Effector CD4-positive, alpha-beta T cell (primary cell): Measurements from ENCODE around the gene DMD.

Source experiments
- DNase-seq: peaks from one replicate; pipeline ENCODE4 v3.0.0-alpha.2; 2020

Gene DMD

GRCh38 chrX:31316340-31316991, 1894.9 kb downstream of the DMD start:
- no peak for DNase-seq

GRCh38 chrX:31314921-31315320, 1896.4 kb downstream of the DMD start:
- no peak for DNase-seq

- no peak for DNase-seq
Measured at GRCh38 chrX:31307952-31308351, 1903.4 kb downstream of the DMD start.

DNA sequence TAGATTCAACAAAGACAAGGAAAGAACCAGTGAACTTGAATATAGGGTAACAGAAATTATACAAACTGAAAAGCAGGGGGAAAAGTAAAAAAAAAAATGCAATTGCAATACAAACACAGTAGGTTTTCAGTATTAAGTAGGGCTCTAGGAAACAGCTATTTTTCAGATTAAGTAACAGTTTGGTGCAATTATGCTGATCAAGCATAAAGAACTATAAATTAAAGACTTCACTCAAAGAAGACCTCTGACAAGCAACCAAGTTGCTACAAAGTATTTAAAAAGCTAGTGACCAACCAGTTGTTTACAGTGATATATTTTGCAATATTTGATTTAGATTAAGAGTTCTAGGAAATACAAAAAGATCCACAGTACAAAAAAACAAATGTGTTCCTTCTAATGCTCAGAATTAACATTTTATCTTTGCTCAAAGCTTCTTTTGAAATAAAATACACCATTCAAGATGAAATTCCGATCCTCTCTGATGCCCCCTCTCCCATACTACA, 1908.7 kb downstream of the DMD start:
- DNase-seq, result no peak

- no peak for DNase-seq
Measured at GRCh38 chrX:31301941-31302340, 1909.4 kb downstream of the DMD start.

DNA sequence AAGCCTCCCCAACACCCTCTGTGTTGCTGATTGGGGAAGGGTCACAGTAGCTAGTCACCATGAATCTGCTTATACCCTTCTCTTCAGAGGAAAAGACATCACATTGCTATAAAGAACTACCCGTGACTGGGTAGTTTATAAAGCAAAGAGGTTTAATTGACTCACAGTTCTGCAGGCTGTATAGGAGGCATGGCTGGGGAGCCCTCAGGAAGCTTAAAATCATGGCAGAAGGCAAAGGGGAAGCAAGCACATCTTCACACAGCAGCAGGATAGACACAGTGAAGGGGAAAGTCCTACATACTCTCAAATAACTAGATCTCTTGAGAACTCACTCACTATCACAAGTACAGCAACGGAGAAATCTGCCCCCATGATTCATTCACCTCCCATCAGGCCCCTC, 1910.1 kb downstream of the DMD start:
- no peak for DNase-seq

DNA sequence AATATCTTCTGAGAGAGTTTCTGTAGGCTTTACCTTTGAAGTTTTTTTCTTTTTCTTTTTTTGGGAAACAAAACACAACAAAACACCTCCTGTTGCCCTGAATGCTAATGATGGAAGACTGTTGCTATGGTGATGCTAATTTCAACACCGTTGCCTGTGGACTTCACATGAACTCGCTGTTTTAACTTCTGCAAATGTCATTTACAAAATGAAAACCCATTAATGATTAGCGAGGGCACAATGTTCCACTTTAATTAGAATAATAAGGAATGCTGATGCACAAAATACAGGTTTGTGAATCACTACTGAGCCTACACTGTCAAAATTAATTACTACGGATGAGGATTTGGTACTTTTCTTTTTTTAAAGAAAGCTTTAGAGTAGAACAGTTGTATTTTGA, 1912.4 kb downstream of the DMD start:
- DNase-seq, result no peak

DNA sequence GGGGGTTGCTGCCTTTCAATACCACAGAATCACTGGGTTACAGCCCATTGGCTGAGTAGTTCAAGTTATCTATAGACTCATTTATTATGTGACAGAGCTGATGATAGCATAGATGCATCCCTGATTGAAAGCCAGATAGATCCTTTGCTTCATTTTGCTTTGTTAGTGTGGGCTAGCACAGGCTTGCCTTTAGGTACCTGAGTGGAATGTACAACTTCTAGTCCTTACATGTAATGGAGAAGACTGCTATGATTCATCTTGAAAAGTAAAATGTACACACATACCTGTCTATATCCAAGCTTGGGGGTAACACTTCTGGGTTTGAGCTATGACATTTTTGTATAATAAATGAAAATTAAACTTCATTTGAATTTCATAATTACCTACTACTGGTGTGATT, 1913.5 kb downstream of the DMD start:
- no peak for DNase-seq

GRCh38 chrX:31294475-31294874, 1916.9 kb downstream of the DMD start:
- DNase-seq, result no peak

DNA sequence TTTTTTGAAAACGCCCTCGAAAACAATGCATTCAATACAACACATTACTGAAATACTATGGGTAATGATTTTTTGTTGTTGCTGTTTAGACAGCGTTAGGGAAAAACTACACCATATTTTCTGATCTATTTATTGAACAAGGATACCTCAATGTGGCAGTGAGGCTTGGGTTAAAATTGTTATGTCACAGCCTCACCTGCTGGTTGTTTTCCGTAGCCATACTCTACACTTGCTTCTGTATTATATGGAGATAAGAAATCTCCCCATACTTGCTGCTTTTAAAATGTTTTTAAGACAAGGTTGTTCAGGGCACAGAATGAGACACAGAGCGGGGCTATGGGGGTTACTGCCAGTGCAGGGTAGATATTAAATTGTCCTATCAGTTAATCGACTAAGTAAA, 1917.9 kb downstream of the DMD start:
- no peak for DNase-seq

DNA sequence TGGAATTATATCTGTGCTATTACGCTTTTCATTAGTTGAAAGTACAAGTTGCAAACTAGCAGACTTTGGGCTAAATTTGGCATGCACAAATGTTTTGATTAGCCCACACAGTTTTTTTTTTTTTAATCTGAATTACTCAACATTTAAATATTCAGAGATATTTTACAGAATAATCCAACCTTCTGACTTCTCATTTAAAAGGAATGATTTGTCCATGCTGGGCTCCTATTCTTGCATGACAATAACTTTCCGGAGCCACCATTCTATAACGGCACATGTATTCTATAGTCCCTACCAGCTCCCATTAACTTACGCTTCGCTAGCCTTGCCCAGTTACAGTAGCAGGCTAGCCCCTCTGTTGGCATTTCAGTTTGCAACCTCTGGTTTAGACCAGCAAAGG, 1920.2 kb downstream of the DMD start:
- no peak for DNase-seq

- DNase-seq, result no peak
Measured at GRCh38 chrX:31287861-31288260, 1923.5 kb downstream of the DMD start.

GRCh38 chrX:31280580-31280979, 1930.8 kb downstream of the DMD start:
- no peak for DNase-seq

- DNase-seq, result no peak
Measured at GRCh38 chrX:31279359-31279758, 1932.0 kb downstream of the DMD start.

GRCh38 chrX:31272472-31272775, 1938.9 kb downstream of the DMD start:
- no peak for DNase-seq

DNA sequence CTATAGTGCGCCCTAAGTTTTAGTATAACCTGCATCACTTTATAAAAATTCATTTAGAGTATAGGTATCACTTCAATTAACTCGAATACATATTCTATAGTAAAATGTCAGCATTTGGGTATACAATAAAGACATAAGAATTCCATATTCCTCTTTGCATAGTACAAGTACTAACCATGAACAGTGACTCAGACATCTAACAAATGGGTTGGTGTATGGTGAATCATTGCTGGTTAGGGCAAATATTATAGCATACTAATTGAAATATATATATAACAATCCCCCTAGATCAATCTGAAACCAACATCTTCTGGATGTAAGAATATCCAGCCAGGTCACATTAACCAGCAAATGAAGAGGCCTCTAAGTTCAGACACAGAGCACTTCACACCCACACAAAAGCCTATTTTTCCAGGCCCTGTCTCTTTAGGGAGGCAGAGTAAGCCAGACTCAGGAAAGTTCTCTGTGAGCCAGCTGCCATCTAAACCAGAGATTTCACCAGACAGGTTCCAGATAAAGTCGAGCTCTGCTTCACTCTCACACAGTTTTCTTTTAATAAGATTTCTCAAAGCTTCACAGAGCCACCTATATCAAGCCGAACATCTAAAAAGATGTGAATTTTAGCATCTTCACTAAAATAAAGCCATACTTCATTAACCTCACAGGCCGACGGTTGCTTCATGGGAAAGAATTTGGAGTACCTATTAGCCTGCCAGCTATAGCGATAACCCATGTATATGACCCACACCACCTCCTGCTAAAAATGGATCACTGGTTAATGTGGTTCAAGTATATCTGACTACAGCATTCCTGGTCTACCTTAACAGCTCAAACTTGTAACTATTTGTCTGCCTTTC, 1939.5 kb downstream of the DMD start:
- no peak for DNase-seq

- no peak for DNase-seq
Measured at GRCh38 chrX:31269914-31270313, 1941.4 kb downstream of the DMD start.

GRCh38 chrX:31268359-31268758, 1943.0 kb downstream of the DMD start:
- no peak for DNase-seq

DNA sequence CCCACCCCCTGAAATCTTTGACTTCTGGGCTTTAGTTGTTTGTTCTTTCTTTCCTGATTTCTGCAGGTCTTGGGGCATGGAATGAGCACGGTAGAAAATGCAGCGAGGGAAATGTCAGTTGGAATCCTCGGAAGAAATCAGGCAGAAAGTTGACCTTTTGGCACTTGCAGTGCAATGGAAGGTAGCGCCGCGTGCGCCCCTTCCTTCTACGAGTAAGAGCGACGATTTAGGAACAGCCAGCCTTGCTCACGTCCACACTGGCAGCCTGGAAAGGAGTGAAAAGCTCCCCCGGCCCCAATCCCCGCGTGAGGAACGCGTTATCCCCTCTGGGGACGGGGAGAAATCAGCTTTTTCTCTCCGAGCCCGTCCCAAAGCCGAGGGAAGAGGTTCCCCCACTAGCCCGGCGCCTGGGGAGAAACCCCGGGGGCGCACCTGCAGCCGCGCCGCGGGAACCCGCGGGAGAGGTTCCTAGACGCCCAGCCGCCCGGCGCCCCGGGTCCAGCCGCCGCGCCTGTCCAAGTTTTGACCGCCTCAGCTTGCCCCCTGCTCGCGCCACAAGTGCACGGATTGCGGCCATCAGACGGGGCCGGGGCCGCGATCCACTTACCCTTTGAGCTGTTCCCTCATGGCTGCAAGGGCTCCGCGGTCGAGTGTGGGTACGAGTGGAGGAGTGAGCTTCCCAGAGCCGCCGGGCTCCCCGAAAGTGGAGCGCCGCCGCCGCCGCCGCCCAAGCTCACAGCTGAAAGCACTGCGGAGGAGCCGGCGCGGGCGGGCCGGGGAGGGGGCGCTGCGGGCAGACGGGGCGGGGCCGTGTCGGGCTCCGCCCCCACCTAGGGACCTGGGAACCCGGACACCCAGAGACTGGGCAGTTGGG, 1944.9 kb downstream of the DMD start:
- no peak for DNase-seq

DNA sequence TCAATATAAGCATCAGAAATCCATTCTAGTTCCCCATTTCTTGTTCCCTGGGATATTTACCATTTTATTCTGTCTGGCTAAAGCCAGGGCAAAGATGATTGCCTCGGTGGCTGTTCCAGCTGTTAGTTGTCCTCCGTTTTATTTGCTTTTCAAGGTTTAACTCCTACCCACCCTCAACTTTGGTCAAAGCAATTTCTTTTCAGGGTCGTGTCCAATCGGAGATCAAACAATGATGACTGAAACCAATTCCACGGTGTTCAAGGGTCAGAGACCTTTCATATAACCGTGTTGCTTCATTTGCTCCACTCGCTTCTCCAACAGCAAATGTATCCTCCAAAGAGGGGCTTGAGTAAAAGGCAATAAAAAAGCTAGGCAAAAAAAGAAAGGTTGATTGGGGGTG, 1946.0 kb downstream of the DMD start:
- DNase-seq, result no peak

DNA sequence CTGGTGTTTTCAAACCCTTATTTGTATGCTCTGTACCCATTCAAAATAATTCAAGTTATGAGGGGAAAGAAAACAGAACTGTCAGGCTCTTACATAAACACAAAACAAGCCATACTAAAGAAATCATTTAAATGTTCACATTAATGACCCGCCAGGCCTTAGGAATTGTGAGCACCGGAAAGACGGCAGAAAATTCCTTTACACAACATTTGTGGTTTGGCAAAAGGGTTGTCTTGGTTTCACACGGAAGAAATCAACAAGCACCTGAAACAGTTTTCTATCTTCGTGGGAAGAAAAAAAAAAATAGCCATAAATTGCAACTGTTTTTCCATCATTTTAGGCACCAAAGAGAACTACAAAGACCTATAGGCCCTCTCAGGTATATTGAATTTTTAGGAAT, 1951.0 kb downstream of the DMD start:
- no peak for DNase-seq

- DNase-seq, result no peak
Measured at GRCh38 chrX:31258166-31258565, 1953.2 kb downstream of the DMD start.

GRCh38 chrX:31255310-31256033, 1955.9 kb downstream of the DMD start:
- DNase-seq, result no peak
